ENCODE data around the gene DNM1.

DNA sequence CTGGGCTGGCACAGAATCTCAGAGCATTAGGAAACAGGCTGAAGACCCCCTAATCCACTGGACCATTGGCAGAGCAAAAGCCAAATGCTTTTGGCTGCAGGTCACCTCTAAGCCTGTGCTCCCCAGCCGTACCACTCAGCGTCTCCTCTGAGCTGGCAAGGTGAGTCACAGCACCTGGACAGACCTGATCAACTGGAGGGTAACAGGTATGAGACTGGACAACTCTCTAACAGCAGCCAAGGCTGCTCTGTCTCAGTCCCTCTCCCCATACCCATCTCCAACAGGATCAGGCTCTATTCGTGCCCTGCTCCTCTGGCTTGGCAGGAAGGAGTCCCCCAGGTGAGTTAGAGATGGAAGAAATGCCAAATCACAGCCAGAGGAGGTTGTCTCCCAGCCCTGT is 67.9 kb downstream of the DNM1 start:
- TF ChIP-seq, protein P1, sequence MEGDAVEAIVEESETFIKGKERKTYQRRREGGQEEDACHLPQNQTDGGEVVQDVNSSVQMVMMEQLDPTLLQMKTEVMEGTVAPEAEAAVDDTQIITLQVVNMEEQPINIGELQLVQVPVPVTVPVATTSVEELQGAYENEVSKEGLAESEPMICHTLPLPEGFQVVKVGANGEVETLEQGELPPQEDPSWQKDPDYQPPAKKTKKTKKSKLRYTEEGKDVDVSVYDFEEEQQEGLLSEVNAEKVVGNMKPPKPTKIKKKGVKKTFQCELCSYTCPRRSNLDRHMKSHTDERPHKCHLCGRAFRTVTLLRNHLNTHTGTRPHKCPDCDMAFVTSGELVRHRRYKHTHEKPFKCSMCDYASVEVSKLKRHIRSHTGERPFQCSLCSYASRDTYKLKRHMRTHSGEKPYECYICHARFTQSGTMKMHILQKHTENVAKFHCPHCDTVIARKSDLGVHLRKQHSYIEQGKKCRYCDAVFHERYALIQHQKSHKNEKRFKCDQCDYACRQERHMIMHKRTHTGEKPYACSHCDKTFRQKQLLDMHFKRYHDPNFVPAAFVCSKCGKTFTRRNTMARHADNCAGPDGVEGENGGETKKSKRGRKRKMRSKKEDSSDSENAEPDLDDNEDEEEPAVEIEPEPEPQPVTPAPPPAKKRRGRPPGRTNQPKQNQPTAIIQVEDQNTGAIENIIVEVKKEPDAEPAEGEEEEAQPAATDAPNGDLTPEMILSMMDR (conservative IDR thresholded peaks at IDR 0.05; ENCODE audit: low read depth in 2 of 2) = no peak
- TF ChIP-seq POLR2AphosphoS5 (IDR thresholded peaks at IDR 0.05; ENCODE audit: low read depth) (no peak), EZH2phosphoT487 (IDR thresholded peaks at IDR 0.05; ENCODE audit: unreplicated experiment) (no peak), EZH2 (IDR thresholded peaks at IDR 0.05; ENCODE audit: low read depth, unreplicated experiment) (no peak), ZNF331 (CRISPR knock-in tag; IDR thresholded peaks at IDR 0.05; ENCODE audit: low read depth) (no peak), JUNB (IDR thresholded peaks at IDR 0.05; ENCODE audit: unreplicated experiment) (no peak), NANOG (IDR thresholded peaks at IDR 0.05; ENCODE audit: borderline replicate concordance) (no peak), STAT1 (IDR thresholded peaks at IDR 0.05; ENCODE audit: unreplicated experiment) (no peak), CREB1 (CRISPR knock-in tag; IDR thresholded peaks at IDR 0.05; ENCODE audit: low read depth) (no peak)
- TF ChIP-seq, protein P2, sequence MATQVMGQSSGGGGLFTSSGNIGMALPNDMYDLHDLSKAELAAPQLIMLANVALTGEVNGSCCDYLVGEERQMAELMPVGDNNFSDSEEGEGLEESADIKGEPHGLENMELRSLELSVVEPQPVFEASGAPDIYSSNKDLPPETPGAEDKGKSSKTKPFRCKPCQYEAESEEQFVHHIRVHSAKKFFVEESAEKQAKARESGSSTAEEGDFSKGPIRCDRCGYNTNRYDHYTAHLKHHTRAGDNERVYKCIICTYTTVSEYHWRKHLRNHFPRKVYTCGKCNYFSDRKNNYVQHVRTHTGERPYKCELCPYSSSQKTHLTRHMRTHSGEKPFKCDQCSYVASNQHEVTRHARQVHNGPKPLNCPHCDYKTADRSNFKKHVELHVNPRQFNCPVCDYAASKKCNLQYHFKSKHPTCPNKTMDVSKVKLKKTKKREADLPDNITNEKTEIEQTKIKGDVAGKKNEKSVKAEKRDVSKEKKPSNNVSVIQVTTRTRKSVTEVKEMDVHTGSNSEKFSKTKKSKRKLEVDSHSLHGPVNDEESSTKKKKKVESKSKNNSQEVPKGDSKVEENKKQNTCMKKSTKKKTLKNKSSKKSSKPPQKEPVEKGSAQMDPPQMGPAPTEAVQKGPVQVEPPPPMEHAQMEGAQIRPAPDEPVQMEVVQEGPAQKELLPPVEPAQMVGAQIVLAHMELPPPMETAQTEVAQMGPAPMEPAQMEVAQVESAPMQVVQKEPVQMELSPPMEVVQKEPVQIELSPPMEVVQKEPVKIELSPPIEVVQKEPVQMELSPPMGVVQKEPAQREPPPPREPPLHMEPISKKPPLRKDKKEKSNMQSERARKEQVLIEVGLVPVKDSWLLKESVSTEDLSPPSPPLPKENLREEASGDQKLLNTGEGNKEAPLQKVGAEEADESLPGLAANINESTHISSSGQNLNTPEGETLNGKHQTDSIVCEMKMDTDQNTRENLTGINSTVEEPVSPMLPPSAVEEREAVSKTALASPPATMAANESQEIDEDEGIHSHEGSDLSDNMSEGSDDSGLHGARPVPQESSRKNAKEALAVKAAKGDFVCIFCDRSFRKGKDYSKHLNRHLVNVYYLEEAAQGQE (IDR thresholded peaks at IDR 0.05; ENCODE audit: unreplicated experiment) = no peak
- TF ChIP-seq, protein P3, sequence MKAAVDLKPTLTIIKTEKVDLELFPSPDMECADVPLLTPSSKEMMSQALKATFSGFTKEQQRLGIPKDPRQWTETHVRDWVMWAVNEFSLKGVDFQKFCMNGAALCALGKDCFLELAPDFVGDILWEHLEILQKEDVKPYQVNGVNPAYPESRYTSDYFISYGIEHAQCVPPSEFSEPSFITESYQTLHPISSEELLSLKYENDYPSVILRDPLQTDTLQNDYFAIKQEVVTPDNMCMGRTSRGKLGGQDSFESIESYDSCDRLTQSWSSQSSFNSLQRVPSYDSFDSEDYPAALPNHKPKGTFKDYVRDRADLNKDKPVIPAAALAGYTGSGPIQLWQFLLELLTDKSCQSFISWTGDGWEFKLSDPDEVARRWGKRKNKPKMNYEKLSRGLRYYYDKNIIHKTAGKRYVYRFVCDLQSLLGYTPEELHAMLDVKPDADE (IDR thresholded peaks at IDR 0.05) = no peak

All from GM23338 (cell line).